Activated CD4-positive, alpha-beta T cell treated with anti-CD3 and anti-CD28 coated beads for 1 hour (primary cell): Measurements from ENCODE around the gene IREB2.
A peak's percentile ranks its signal among the peaks of the same experiment; 100 is the strongest.
"Not testable (repeated sequence)": the region's sequence is repeated elsewhere in the genome, so short reads cannot be mapped to it uniquely, and the experiment has no call there.

Experiments used
- DNase-seq: peaks from one replicate; pipeline ENCODE4 v3.0.0-alpha.2; 2020

IREB2 gene

DNA sequence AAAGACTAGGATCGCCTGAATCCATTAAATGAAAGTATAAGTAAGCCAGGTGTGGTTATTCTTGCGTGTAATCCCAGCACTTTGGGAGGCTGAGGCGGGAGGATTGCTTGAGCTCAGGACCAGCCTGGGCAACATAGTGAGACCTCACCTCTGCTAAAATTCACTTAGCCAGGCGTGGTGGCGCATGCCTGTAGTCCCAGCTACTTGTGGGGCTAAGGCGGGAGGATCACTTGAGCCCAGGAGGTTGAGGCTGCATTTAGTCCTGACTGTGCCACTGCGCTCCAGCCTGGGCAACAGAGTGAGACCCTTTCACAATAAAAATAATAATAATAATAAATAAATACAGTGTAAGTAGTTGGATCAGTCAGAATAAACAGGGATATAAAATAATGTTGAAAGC is 43.9 kb downstream of the IREB2 start:
- no peak for DNase-seq

DNA sequence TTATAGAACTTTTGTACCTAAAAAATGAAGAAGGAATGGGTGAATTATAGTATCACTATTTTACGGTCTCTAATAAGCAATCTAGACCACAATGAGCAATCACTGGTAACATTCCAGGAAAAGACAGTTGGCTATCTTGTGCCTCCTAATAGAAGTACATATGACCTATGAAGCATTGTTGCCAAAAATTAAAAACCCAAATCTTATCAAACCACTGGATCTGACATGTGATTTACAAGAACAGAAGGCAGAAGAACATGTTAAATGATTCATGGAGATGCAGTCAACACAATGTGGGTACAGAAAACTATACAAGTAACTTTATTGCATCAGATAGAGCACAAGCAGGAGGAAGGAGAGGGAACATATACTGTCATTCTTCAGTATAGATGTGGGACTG is 54.9 kb downstream of the IREB2 start:
- no peak for DNase-seq

DNA sequence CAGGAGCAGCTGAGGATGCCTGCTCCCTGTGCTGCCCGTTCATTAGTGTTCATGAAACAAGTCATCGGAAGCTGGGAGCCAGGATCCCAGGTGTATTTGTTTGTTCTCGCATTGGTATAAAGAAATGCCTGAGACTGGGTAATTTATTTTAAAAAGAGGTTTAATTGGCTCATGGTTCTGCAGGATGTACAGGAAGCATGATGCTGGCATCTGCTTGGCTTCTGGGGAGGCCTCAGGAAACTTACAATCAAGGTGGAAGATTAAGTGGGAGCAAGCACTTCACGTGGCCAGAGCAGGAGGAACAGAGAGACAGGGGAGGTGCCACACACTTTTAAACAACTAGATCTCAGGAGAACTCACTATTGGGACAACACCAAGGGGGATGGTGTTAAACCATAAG is 63.8 kb downstream of the IREB2 start:
- DNase-seq = no peak

DNA sequence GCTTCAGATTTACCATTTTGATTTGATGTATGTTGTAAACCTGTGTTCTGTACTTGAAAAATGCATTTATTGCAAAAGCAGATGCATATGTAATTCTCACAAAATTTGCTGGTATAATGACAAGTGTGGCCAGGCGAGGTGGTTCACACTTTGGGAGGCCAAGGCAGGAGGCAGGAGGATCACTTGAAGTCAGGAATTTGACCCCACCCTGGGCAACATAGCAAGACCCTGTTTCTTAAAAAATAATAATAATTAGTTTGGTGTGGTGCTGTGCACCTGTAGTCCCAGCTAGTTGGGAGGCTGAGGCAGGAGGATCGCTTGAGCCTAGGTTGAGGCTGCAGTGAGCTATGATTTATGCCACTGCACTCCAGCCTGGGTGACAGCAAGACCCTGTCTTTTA is 64.6 kb downstream of the IREB2 start:
- DNase-seq = no peak

DNA sequence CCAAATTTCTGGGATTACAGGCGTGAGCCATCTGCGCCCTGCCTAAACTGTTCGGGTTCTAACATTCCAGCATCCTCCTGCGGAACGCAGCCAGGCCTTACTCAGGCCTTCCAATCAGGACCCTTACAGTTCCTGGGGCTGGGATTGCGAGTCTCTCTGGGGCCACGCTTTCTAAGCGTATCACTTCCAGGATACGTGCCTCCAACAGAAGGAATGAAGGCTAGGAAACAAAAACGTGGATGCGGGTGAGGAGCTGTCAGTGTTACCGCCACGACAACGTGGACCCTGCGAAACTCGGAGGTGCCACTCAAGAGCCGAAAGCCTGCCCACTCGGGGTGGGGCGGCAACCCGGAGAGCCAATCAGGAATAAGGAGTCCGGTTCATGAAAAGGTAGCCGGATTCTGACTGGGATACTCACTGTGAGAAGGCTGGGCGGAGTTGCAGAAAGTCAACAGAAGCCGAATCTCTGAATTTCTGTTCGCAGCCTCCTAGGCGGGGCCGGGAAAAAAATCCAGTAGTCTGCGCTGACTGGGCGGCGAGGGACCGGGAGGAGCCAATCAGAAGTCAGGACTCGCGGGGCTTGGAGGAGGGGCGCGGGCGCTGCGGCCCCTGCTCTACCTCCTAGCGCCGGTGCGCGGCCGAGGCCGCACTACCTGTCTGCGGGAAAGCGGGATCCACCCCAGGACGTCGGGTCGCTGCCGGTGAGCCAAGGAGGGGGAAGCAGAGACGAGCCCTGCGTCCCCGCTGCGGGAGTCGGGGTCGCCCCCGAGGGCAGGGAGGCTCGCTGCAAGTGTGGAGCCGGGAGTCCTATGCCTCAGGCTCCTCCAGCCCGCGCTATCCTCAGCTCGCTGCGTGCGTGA is 69.2 kb downstream of the IREB2 start, which contains the start of gene HYKK:
HYKK (plus strand) TSS at position 607 of the 860 bp plus-strand sequence. CDS start 5,512 bp downstream, outside the sequence.
- peak; percentile 51 for DNase-seq

DNA sequence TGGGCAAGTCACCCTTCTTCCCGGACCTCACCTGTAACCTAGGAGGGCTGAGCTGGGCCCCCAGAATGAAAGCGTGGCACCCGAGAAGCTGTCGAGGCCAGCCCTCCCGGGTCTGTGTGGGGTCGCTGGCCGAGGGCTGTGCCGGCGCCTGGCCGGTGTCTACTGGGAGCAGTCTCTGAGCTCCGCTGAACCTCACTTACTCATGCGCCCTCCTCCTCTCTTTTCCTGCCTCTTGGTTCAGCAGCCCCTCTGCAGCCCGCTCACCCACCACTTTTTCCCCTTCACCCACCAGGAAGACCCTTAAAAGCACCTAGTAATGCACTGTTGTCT is 69.8 kb downstream of the IREB2 start:
- no peak for DNase-seq

DNA sequence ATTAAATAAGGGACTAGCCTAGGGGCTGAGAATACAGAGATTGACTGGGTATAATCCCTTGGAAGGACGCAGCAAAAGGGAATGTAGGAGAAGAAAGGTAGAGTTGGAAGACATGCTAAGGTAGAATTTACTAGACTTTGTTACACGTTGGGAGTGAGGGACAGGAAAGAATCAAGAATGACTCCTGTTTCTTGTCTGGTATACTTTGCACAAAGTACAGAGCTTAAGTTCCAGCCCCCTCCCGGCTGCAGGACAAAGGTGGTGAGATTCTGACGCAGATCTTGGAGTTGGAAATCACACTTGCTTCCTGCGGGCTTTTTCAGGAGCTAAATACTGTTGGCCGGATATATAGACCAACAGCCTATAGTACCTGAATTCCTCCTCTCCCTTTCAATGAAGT is 70.3 kb downstream of the IREB2 start:
- DNase-seq = no peak

DNA sequence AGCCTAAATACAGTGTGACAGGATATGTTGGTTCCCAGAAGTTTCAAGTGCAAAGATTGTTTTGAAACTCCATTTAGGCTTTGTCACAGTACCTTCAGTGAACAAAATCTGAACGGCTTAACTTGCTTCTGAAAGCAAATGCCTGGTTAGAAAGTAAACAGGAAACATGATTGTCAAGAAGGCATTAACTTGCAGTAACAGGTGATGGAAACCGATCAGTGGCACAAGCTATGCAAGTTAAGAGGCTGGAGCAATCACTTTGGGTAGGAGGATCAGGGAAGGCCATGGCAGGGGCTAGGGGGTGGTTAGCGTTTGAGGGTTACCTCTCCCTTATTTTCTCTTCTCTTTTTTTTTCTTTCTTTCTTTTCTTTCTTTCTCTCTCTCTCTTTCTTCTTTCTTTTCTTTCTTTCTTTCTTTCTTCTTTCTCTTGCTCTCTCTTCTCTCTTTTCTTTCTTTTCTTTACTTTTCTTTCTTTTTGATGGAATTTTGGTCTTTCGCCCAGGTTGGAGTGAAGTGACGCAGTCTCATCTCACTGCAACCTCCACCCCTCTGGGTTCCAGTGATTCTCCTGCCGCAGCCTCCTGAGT is 71.8 kb downstream of the IREB2 start:
- no peak for DNase-seq

DNA sequence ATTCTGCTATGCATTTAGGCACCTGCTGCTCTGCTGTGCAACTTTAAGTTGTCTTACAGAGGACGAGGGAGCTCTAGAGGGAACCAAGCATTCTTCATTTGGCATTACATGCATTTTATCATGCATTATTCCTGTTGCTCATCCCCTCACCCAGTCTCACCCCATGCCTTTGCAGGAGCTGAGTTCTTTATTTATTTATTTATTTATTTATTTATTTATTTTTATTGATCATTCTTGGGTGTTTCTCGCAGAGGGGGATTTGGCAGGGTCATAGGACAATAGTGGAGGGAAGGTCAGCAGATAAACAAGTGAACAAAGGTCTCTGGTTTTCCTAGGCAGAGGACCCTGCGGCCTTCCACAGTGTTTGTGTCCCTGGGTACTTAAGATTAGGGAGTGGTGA is 82.0 kb downstream of the IREB2 start:
- not testable (repeated sequence) for DNase-seq

DNA sequence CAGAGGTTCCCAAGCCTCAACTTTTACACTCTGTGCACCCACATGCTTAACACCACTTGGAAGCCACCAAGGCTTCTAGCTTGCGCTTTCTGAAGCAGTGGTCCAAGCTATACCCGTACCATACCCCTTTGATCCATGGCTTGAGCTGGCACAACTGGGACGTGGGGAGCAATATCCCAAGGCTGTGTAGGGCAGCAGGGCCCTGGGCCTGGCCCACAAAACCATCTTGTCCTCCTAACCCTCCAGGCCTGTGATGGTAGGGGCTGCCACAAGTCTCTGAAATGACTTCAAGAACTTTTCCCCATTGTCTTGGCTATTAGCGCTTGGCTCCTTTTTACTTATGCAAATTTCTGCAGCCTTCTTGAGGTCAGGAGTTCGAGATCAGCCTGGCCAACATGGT is 86.2 kb downstream of the IREB2 start:
- DNase-seq = no peak

DNA sequence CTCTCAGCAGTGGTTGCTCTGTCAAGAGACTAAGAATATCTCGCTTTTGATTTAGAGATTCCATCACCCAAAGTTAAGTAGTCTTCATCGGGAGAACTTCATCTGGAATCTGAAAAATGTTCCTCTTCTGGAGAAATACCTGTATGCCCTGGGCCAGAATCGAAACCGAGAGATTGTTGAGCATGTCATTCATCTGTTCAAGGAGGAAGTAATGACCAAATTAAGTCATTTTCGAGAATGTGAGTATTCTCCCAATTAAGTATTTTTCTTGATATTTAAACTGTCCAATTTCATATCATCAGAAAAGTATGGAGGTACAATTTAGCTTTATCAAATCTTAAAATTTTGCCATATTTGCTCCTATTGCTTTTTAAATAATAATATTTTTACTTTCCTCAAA is 89.3 kb downstream of the IREB2 start:
- DNase-seq = no peak

DNA sequence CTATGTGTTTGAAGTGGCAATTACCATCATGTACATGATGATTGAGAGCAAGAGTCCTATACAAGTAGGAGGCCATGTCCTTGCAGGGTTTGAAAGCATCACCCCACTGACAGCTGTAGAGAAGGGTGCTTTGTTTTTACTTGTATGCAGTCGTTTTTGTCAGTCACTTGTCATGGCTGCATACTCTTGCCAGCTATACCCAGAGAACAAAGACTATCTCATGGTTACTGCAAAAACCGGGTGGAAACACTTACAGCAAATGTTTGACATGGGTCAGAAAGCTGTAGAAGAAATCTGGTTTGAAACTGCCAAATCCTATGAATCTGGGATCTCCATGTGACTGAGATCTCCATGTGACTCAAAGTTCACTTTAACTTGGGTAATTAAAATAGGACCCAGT is 95.3 kb downstream of the IREB2 start:
- no peak for DNase-seq

DNA sequence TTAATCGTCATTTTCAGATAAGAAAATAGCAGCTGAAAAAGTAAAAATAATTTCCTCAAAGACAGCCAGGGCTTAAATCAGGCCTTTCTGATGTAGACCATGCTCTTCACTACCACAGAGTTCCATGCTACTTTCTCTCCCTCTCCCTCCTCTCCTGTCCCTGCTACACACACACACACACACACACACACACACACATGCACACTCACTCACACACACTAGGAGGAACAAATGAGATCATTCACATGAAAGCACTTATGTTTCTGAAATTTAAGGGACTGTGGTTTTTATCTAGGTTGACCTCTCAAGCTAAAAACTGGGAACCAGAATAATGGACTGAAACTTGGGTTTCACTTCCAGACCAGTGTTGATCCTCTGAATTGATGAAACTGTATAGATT is 98.1 kb downstream of the IREB2 start:
- no peak for DNase-seq

DNA sequence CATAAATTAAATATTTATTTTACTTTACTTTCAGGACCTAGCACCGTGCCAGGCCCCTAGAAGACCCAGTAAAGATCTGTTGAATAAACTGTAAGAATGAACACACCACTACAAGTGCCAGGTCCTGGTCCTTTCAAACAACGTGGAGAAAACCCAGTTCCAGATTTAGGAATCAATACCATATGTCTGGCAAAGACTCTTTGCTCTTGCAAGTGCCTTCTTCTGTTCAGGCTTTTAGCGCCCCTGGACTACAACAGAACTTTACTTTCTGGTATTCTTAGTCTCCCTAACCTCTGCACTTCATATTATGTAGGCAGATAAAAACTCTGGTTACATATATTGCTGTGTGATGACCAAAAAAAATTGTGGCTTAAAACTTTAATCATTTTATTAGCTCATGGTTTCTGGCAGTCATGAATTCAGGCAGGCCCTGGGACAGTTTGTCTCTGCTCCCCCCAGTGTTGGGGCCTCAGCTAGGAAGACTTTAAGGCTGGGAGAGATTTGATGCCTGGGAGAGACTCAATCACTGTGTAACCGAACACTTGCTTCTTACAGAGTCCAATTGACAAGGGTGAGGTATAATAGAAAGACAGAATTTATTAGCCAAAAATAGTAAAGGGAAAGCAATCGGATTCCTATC is 99.4 kb downstream of the IREB2 start:
- DNase-seq = no peak

DNA sequence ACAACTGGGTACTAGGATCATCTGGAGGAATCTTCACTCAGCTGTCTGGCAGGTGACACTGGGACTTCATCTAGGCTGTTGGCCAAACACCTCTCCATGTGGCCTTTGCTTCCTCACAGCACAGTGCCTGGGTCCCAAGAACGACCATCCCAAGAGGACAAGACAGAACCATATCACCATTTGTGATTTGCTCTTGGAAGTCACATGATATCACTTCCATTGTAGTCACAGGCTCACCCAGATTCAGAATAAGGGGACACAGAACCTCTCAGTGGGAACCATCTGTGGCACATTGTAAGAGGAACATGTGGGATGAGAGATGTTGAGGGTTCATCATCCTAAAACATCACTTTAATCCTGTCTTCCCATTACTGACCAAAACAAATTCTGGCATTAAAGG is 100.3 kb downstream of the IREB2 start:
- no peak for DNase-seq

DNA sequence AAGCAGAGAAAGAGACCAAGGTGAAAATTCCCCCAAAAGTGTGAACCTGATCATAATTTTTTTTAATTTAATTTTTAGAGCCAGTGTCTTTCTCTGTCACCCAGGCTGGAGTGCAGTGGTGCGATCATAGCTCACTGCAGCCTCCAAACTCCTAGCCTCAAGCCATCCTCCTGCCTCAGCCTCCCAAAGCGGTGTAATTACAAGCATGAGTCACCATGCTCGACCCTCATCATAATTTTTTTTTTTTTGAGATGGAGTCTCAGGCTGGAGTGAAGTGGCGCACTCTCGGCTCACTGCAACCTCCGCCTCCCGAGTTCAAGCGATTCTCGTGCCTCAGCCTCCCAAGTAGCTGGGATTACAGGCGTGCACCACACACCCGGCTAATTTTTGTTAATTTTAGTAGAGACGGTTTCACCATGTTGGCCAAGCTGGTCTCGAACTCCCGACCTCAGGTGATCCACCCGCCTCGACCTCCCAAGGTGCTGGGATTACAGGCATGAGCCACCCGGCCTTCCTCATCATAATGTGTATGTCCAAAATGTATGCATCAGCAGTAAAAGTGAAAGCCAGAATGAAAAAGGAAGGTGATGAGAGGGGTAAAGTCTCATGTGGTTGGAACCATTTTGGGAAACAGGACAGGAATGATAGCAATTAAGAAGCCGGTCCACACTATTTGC is 101.6 kb downstream of the IREB2 start:
- DNase-seq = not testable (repeated sequence)

DNA sequence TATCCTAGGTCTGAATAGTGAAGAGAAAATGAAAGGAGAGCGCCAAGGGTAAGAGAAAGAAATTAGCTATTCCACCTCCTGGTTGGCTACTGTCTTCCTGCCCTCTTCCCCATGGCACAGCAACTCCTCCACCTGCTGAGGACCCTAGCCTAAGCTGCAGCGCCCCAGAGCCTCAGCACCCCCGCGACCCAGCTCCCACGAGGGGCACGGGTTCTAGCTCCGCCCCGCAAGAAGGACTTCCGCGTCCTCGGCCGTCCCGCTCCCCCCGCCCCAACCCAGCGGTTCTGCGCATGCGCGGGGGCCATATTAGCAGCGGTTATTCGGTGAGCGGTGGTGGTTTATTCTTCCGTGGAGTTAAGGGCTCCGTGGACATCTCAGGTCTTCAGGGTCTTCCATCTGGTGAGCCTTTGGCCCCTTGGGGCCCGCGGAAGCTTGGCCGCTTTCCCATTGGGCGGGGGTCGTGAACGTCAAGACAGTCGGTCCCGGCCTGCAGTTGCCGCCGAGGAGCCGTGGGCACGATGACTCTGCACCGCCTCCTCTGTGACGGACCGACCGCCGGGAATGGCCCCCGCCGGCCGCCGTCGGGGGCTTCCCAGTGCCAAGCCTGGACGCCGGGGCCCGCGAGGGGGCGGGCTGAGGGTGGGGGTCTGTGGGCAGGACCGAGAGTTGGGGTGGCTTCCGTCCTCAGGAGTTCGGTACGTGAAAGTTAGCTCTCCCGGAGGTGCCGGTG is 102.3 kb downstream of the IREB2 start, which contains the start of gene PSMA4:
PSMA4 (plus strand) TSS at position 304 of the 730 bp plus-strand sequence. CDS start 1,484 bp downstream, outside the sequence.
- DNase-seq = peak; percentile 93

DNA sequence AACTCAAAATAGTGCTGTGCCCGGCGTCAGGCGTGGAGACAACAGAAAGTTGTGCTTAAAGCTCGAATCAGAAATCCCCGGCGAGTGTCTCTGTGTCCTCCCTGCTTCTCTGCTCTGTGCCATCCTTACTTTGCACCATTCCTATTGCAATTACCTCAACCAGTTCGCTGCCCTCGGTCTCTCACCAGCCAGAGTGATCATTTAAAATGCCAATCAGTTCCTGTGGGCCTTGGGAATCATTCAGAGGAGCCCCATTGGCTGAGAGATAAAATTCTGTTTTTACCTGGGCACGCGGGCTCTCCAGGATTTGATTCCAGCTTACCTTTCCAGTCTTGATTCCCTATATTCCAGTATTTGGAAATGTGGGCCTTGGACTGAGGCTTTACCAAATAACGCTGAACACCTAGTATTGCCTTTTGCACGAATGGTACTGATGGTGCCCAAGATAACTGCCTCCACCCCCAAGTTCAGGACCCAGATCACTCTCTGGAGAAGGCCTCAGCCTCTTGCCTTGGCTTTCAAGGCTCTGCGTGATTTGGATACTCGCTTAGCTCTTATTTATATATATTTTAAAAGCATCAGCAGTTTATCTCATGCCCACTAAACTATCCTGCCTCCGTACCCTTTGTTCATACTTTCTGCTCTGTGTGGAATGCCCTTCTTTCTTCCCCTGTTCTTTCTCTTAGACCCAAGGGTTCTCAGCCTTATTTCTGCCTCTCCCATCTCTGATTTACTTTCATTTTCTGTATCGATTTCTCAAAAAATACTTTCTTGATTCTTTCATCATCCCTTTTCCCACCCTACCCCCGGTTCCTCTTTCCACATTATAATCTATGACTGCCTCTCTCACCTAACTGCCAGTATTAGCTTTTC is 103.1 kb downstream of the IREB2 start:
- no peak for DNase-seq

DNA sequence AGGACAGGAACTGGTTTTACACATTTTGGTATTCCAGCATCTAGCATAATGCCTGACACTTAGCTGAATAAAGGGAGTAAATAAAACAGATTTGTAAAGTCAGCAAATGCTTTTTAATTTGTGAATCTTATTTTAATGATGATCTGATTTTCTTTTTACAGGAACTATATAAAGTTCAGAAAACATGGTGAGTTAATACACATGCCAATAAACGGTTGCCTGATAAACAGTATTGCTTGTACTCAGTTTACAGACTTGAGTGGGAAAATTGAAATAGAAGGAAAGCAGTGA is 103.7 kb downstream of the IREB2 start:
- no peak for DNase-seq

DNA sequence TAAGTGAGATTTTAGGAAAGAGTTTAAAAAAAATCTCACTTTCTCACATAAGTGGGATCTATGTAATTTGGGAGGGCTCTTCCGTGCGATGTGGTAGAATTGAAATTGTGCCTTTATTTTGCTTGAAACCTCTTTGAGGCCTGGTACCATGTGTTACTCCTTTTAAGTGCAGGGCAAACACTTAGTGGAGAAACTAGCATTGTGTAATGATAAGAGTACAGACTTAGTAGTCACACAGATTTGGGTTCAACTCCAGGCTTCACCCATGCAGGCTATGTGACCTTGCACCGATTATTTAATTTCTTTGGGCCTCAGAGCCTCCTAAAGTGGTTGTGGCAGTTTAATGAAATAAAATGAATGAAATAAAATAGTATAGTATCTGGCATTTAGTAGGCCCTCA is 104.6 kb downstream of the IREB2 start:
- DNase-seq = no peak

DNA sequence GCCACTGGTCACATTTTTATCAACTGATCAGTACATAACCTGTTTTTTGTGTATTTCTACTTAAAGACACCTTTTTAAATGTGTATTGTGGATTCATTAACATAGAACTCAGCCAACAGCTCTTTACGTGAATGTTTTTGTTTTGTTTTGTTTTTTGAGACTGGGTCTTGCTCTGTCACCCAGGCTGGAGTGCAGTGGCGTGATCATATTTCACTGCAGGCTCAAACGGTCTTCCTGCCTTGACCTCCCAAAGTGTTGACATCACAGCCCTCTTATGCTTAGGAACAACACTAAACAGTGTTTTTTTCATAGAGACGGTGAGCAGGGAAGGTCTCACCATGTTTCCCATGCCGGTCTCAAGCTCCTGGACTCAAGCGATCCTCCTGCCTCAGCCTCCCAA is 112.2 kb downstream of the IREB2 start:
- DNase-seq = no peak

DNA sequence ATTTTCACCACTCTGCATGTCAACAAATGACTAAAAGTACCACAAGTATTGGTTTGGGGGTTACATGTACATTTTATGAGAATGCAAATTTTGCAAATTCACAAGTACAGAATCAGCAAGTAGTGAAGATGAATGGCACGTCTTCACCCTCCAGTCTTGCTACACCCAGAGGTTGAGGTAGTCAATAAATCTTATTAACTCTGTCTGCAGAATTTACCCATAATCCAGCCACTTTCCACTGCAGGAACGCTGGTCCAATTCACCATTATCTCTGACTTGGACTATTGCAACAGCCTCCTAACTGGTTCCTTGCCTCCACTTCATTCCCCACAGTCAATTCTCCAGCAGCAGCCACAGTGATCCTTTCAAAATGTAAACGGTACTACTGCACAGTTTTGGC is 112.8 kb downstream of the IREB2 start:
- no peak for DNase-seq
